ENCODE results near the gene CHAT.
"Not testable (repeated sequence)": the region's sequence is repeated elsewhere in the genome, so short reads cannot be mapped to it uniquely, and the experiment has no call there.

The CHAT gene

GRCh38 chr10:49679480-49679893 is 65.7 kb downstream of the CHAT start, which contains the start of gene C10orf53:
Gene C10orf53, plus strand, starts transcription at chr10:49679651. Its CDS starts 47 bp downstream, at chr10:49679698.
- Histone ChIP-seq H3K9ac (ENCODE audit: low read length) (no peak within 1 kb of the TSS), H4K20me1 (ENCODE audit: insufficient read depth, low read length) (no peaks in the 10 kb centered on the region), H3K27ac (ENCODE audit: low read length) (no peak within 1 kb of the TSS), H2AFZ (ENCODE audit: low read length) (no peak within 1 kb of the TSS), H3F3A (ENCODE audit: insufficient read depth, low read length) (no peaks in the 10 kb centered on the region), H3K27me3 (replicated peaks; ENCODE audit: insufficient read depth, low read length) (no peaks in the 10 kb centered on the region), H3K4me3 (ENCODE audit: low read length) (no peak within 1 kb of the TSS), H3K79me2 (ENCODE audit: low read length) (no peaks in the 10 kb centered on the region), H3K36me3 (replicated peaks; ENCODE audit: insufficient read depth, low read length) (no peaks in the 10 kb centered on the region), H3K4me2 (ENCODE audit: low read depth, low read length) (no peak within 1 kb of the TSS), H3K9me3 (replicated peaks; ENCODE audit: insufficient read depth, low read length) (no peaks in the 10 kb centered on the region), H3K4me1 (ENCODE audit: low read length) (no peaks in the 10 kb centered on the region), H3K9me2 (replicated peaks; ENCODE audit: insufficient read depth, low read length) (no peaks in the 10 kb centered on the region)
- TF ChIP-seq, protein P1, sequence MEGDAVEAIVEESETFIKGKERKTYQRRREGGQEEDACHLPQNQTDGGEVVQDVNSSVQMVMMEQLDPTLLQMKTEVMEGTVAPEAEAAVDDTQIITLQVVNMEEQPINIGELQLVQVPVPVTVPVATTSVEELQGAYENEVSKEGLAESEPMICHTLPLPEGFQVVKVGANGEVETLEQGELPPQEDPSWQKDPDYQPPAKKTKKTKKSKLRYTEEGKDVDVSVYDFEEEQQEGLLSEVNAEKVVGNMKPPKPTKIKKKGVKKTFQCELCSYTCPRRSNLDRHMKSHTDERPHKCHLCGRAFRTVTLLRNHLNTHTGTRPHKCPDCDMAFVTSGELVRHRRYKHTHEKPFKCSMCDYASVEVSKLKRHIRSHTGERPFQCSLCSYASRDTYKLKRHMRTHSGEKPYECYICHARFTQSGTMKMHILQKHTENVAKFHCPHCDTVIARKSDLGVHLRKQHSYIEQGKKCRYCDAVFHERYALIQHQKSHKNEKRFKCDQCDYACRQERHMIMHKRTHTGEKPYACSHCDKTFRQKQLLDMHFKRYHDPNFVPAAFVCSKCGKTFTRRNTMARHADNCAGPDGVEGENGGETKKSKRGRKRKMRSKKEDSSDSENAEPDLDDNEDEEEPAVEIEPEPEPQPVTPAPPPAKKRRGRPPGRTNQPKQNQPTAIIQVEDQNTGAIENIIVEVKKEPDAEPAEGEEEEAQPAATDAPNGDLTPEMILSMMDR (IDR thresholded peaks at IDR 0.05; ENCODE audit: low read length), result no peak
- TF ChIP-seq EZH2phosphoT487 (IDR thresholded peaks at IDR 0.05; ENCODE audit: low read length) (no peak), EZH2 (optimal IDR thresholded peaks at IDR 0.05; ENCODE audit: low read depth, low read length) (no peak)
- DNase-seq, result no peak

DNA sequence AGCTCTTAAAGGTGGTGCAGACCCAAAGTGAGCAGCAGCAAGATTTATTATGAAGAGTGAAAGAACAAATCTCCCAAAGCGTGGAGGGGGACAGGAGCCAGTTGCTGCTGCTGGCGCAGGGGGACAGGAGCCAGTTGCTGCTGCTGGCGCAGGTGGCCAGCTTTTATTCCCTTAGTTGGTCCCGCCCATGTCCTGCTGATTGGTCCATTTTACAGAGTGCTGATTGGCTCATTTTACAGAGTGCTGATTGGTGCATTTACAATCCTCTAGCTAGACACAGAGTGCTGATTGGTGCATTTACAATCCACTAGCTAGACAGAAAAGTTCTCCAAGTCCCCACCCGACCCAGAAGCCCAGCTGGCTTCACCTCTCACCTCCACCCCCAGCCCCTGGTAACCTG is 68.6 kb downstream of the CHAT start:
- H3K4me1 ChIP-seq (ENCODE audit: low read length); H3K9me2 ChIP-seq (replicated peaks; ENCODE audit: insufficient read depth, low read length); H3K9me3 ChIP-seq (replicated peaks; ENCODE audit: insufficient read depth, low read length); H4K20me1 ChIP-seq (ENCODE audit: insufficient read depth, low read length); H3K27ac ChIP-seq (ENCODE audit: low read length); H2AFZ ChIP-seq (ENCODE audit: low read length); H3K79me2 ChIP-seq (ENCODE audit: low read length); H3K9ac ChIP-seq (ENCODE audit: low read length); H3F3A ChIP-seq (ENCODE audit: insufficient read depth, low read length); H3K27me3 ChIP-seq (replicated peaks; ENCODE audit: insufficient read depth, low read length); H3K4me2 ChIP-seq (ENCODE audit: low read depth, low read length); H3K36me3 ChIP-seq (replicated peaks; ENCODE audit: insufficient read depth, low read length); DNase-seq; H3K4me3 ChIP-seq (ENCODE audit: low read length): not testable (repeated sequence)

DNA sequence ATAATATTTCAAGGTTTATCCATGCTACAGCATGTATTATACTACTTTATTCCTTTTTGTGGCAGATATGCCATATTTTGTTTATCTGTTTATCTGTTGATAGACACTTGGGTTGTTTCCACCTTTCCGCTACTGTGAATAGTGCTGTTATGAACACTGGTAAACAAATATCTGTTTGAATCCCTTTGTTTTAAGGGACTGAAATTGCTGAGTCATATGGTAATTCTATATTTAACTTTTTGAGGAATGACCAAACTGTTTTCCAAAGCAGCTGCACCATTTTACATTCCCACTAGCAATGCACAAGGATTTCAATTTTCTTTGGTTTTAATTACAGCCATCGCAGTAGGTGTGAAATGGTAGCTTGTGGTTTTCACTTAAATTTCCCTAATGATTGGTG is 69.0 kb downstream of the CHAT start:
- no peaks in the 10 kb centered on the region for H3K4me1 ChIP-seq (ENCODE audit: low read length)
- DNase-seq, result no peak
- H4K20me1 ChIP-seq (ENCODE audit: insufficient read depth, low read length), result no peaks in the 10 kb centered on the region
- H3K9ac ChIP-seq (ENCODE audit: low read length), result no peak overlapping the region
- no peak overlapping the region for H3K4me3 ChIP-seq (ENCODE audit: low read length)
- H3K36me3 ChIP-seq (replicated peaks; ENCODE audit: insufficient read depth, low read length), result no peaks in the 10 kb centered on the region
- H3K79me2 ChIP-seq (ENCODE audit: low read length), result no peaks in the 10 kb centered on the region
- no peaks in the 10 kb centered on the region for H3F3A ChIP-seq (ENCODE audit: insufficient read depth, low read length)
- no peaks in the 10 kb centered on the region for H3K9me3 ChIP-seq (replicated peaks; ENCODE audit: insufficient read depth, low read length)
- H3K4me2 ChIP-seq (ENCODE audit: low read depth, low read length), result no peak overlapping the region
- no peaks in the 10 kb centered on the region for H3K27me3 ChIP-seq (replicated peaks; ENCODE audit: insufficient read depth, low read length)
- no peak overlapping the region for H3K27ac ChIP-seq (ENCODE audit: low read length)
- no peaks in the 10 kb centered on the region for H3K9me2 ChIP-seq (replicated peaks; ENCODE audit: insufficient read depth, low read length)
- TF ChIP-seq EZH2phosphoT487 (IDR thresholded peaks at IDR 0.05; ENCODE audit: low read length) (no peak), EZH2 (optimal IDR thresholded peaks at IDR 0.05; ENCODE audit: low read depth, low read length) (no peak)
- TF ChIP-seq, protein P1 (IDR thresholded peaks at IDR 0.05; ENCODE audit: low read length), result no peak
- H2AFZ ChIP-seq (ENCODE audit: low read length), result no peak overlapping the region

- H3K36me3 ChIP-seq (replicated peaks; ENCODE audit: insufficient read depth, low read length), result no peaks in the 10 kb centered on the region
Measured at GRCh38 chr10:49686651-49687050, 72.8 kb downstream of the CHAT start.

More at GRCh38 chr10:49686651-49687050, 72.8 kb downstream of the CHAT start:
- Histone ChIP-seq H3K4me3 (ENCODE audit: low read length) (no peak overlapping the region), H3F3A (ENCODE audit: insufficient read depth, low read length) (no peaks in the 10 kb centered on the region), H3K9me2 (replicated peaks; ENCODE audit: insufficient read depth, low read length) (no peaks in the 10 kb centered on the region), H3K9me3 (replicated peaks; ENCODE audit: insufficient read depth, low read length) (no peaks in the 10 kb centered on the region), H3K79me2 (ENCODE audit: low read length) (no peaks in the 10 kb centered on the region), H4K20me1 (ENCODE audit: insufficient read depth, low read length) (no peaks in the 10 kb centered on the region), H3K9ac (ENCODE audit: low read length) (no peak overlapping the region), H3K4me2 (ENCODE audit: low read depth, low read length) (no peak overlapping the region), H3K27me3 (replicated peaks; ENCODE audit: insufficient read depth, low read length) (no peaks in the 10 kb centered on the region), H3K4me1 (ENCODE audit: low read length) (no peaks in the 10 kb centered on the region), H2AFZ (ENCODE audit: low read length) (no peak overlapping the region), H3K27ac (ENCODE audit: low read length) (no peak overlapping the region)
- no peak for DNase-seq
- TF ChIP-seq EZH2 (optimal IDR thresholded peaks at IDR 0.05; ENCODE audit: low read depth, low read length), result no peak
- TF ChIP-seq, protein P1 (IDR thresholded peaks at IDR 0.05; ENCODE audit: low read length), result no peak
- TF ChIP-seq EZH2phosphoT487 (IDR thresholded peaks at IDR 0.05; ENCODE audit: low read length), result no peak
